SU-DHL-6 (cell line): ENCODE data around the gene PPP3CA.

Source experiments
- H2AFZ ChIP-seq: fragments of 200-600 bp; sonication (generic); 2 replicates; pipeline ENCODE4 v1.6.1; 2014; ENCODE audit warnings: low read depth, mild to moderate bottlenecking, moderate library complexity, mixed read lengths, antibody characterized with exemption, low read length; ENCODE audit not compliant: severe bottlenecking
- H3F3A ChIP-seq: fragments of 200-600 bp; shearing (Covaris generic); 2 replicates; pipeline ENCODE4 v1.6.0; 2016; ENCODE audit warnings: antibody characterized with exemption, mild to moderate bottlenecking; ENCODE audit not compliant: insufficient read depth
- H3K27ac ChIP-seq: fragments of 200-600 bp; sonication (generic); 2 replicates; pipeline ENCODE4 v1.5.1; 2016; ENCODE audit warnings: low read depth, mild to moderate bottlenecking, low read length, moderate library complexity, mixed read lengths
- H3K27me3 ChIP-seq: fragments of 200-600 bp; sonication (generic), shearing (Covaris generic); 2 replicates; pipeline ENCODE4 v1.6.0; 2014; ENCODE audit warnings: mild to moderate bottlenecking, low read length
- H3K36me3 ChIP-seq: fragments of 200-600 bp; sonication (generic); 2 replicates; pipeline ENCODE4 v1.6.1; 2014; ENCODE audit warnings: mild to moderate bottlenecking, low read length, mixed read lengths
- H3K4me2 ChIP-seq: fragments of 300-600, 200-600 bp; shearing (Covaris generic), sonication (generic); 2 replicates; pipeline ENCODE4 v1.6.0; 2014; ENCODE audit warnings: low read length, low read depth, mild to moderate bottlenecking; ENCODE audit not compliant: poor library complexity, severe bottlenecking
- H3K4me3 ChIP-seq: fragments of 200-600 bp; sonication (generic); 2 replicates; pipeline ENCODE4 v1.5.1; 2014; ENCODE audit warnings: antibody characterized with exemption, low read length, mild to moderate bottlenecking, mixed read lengths; ENCODE audit not compliant: insufficient read depth, poor library complexity, severe bottlenecking
- H3K79me2 ChIP-seq: fragments of 200-600 bp; sonication (generic); 2 replicates; pipeline ENCODE4 v1.6.1; 2014; ENCODE audit warnings: mild to moderate bottlenecking, low read length, moderate library complexity; ENCODE audit not compliant: insufficient read depth
- H3K9ac ChIP-seq: fragments of 200-600 bp; sonication (generic); 2 replicates; pipeline ENCODE4 v1.7.0; 2014; ENCODE audit warnings: mild to moderate bottlenecking, low read length
- H3K9me2 ChIP-seq: fragments of 200-600 bp; sonication (generic); replicated peaks from 2 replicates; pipeline ENCODE4 v1.6.1; 2014; ENCODE audit warnings: low read length; ENCODE audit not compliant: insufficient read depth
- H3K9me3 ChIP-seq: fragments of 200-600 bp; sonication (generic); 2 replicates; pipeline ENCODE4 v1.6.1; 2014; ENCODE audit warnings: low read length, mixed read lengths; ENCODE audit not compliant: insufficient read depth
- H4K20me1 ChIP-seq: fragments of 200-600 bp; sonication (generic); 2 replicates; pipeline ENCODE4 v1.6.1; 2014; ENCODE audit warnings: low read depth, mild to moderate bottlenecking, antibody characterized with exemption, low read length, moderate library complexity, mixed read lengths
- CTCF ChIP-seq: fragments of 200-600 bp; sonication (generic); IDR thresholded peaks from one replicate; pipeline ENCODE4 v1.5.1; 2017; ENCODE audit warnings: antibody characterized with exemption, mild to moderate bottlenecking, low read length, moderate library complexity; ENCODE audit not compliant: insufficient read depth, poor library complexity, severe bottlenecking
- EZH2phosphoT487 ChIP-seq: fragments of 200-600 bp; sonication (generic), shearing (Covaris generic); conservative IDR thresholded peaks from 2 replicates; pipeline ENCODE4 v1.6.1; 2018; ENCODE audit warnings: mild to moderate bottlenecking, antibody characterized with exemption, low read length, moderate library complexity, mixed read lengths

The PPP3CA gene

GRCh38 chr4:101322743-101323142 is 24.6 kb downstream of the PPP3CA start:
- no peak for TF ChIP-seq EZH2phosphoT487
- no peak for TF ChIP-seq CTCF
- Histone ChIP-seq H2AFZ (no peak overlapping the region), H3K27ac (no peak overlapping the region), H3K4me3 (no peak overlapping the region), H3K4me2 (no peak overlapping the region), H3K9me2 (no peaks in the 10 kb centered on the region), H3F3A (no peaks in the 10 kb centered on the region; the same call in 1 of the 2 replicates), H3K27me3 (no peaks in the 10 kb centered on the region), H3K79me2 (peaks cover 4% of the 10 kb centered on the region; the same call in 1 of the 2 replicates), H3K9ac (no peak overlapping the region), H3K36me3 (no peaks in the 10 kb centered on the region), H4K20me1 (0 out of 2 replicates have a peak, but pooled peaks cover 3% of the 10 kb centered on the region), H3K9me3 (no peaks in the 10 kb centered on the region)

- H3K4me3 ChIP-seq: no peak overlapping the region
- no peaks in the 10 kb centered on the region for H4K20me1 ChIP-seq
- H3F3A ChIP-seq: no peaks in the 10 kb centered on the region; the same call in 1 of the 2 replicates
- H3K27me3 ChIP-seq: no peaks in the 10 kb centered on the region
- H3K9me2 ChIP-seq: no peaks in the 10 kb centered on the region
- H3K36me3 ChIP-seq: no peaks in the 10 kb centered on the region
- H3K79me2 ChIP-seq: peaks cover 4% of the 10 kb centered on the region; the same call in 1 of the 2 replicates
- no peak overlapping the region for H3K27ac ChIP-seq
- TF ChIP-seq CTCF (no peak), EZH2phosphoT487 (no peak)
- H3K9me3 ChIP-seq: no peaks in the 10 kb centered on the region
- no peak overlapping the region for H3K9ac ChIP-seq
- H2AFZ ChIP-seq: no peak overlapping the region
- H3K4me2 ChIP-seq: no peak overlapping the region
These were observed 25.8 kb downstream of the PPP3CA start for GRCh38 chr4:101321481-101322042.

- Histone ChIP-seq H3K4me3 (no peak overlapping the region), H3K9ac (no peak overlapping the region), H3K9me3 (no peaks in the 10 kb centered on the region), H4K20me1 (no peaks in the 10 kb centered on the region), H3K9me2 (no peaks in the 10 kb centered on the region), H3K4me2 (no peak overlapping the region), H3F3A (no peaks in the 10 kb centered on the region; the same call in 1 of the 2 replicates), H3K27me3 (no peaks in the 10 kb centered on the region), H3K27ac (no peak overlapping the region), H3K36me3 (no peaks in the 10 kb centered on the region), H2AFZ (no peak overlapping the region), H3K79me2 (peaks cover 4% of the 10 kb centered on the region; the same call in 1 of the 2 replicates)
- TF ChIP-seq CTCF (no peak), EZH2phosphoT487 (no peak)
These were observed 31.5 kb downstream of the PPP3CA start for GRCh38 chr4:101315786-101316185.
